ENCODE measurements around the gene ATP8A1.

Gene ATP8A1

GRCh38 chr4:42364266-42365053, 292.4 kb downstream of the ATP8A1 start:
- no peaks in the 10 kb centered on the region for H3K9me3 ChIP-seq (ENCODE audit: low read depth, low read length)
- H3K27ac ChIP-seq = no peak overlapping the region
- no peak overlapping the region for H3K9ac ChIP-seq (ENCODE audit: insufficient read length)
- no peaks in the 10 kb centered on the region for H3K36me3 ChIP-seq (ENCODE audit: insufficient read depth, low read length)
- no peak for TF ChIP-seq EZH2 (IDR thresholded peaks at IDR 0.05)
- TF ChIP-seq POLR2AphosphoS5 (IDR thresholded peaks at IDR 0.05; ENCODE audit: borderline replicate concordance, low read depth, low read length) = no peak
- no peak for TF ChIP-seq FOXP2 (optimal IDR thresholded peaks at IDR 0.05; ENCODE audit: control extremely low read depth, extremely low read length, insufficient read depth)
- DNase-seq (ENCODE audit: low read depth, low spot score) = no peak
- H3K4me3 ChIP-seq = no peak overlapping the region

- no peaks in the 10 kb centered on the region for H3K9me3 ChIP-seq (ENCODE audit: low read depth, low read length)
- no peak overlapping the region for H3K27ac ChIP-seq
- no peaks in the 10 kb centered on the region for H3K36me3 ChIP-seq (ENCODE audit: insufficient read depth, low read length)
Observed at GRCh38 chr4:42363614-42364013, 293.3 kb downstream of the ATP8A1 start.

GRCh38 chr4:42362591-42362990, 294.3 kb downstream of the ATP8A1 start:
- Histone ChIP-seq H3K36me3 (ENCODE audit: insufficient read depth, low read length) (no peaks in the 10 kb centered on the region), H3K9me3 (ENCODE audit: low read depth, low read length) (no peaks in the 10 kb centered on the region), H3K4me3 (no peak overlapping the region), H3K9ac (ENCODE audit: insufficient read length) (no peak overlapping the region), H3K27ac (no peak overlapping the region)
- no peak for TF ChIP-seq POLR2AphosphoS5 (IDR thresholded peaks at IDR 0.05; ENCODE audit: borderline replicate concordance, low read depth, low read length)
- TF ChIP-seq EZH2 (IDR thresholded peaks at IDR 0.05) = no peak
- TF ChIP-seq FOXP2 (optimal IDR thresholded peaks at IDR 0.05; ENCODE audit: control extremely low read depth, extremely low read length, insufficient read depth) = no peak
- no peak for DNase-seq (ENCODE audit: low read depth, low spot score)

More at GRCh38 chr4:42363614-42364013, 293.3 kb downstream of the ATP8A1 start:
- Histone ChIP-seq H3K4me3 (no peak overlapping the region), H3K9ac (ENCODE audit: insufficient read length) (no peak overlapping the region)
- DNase-seq (ENCODE audit: low read depth, low spot score) = no peak
- TF ChIP-seq FOXP2 (optimal IDR thresholded peaks at IDR 0.05; ENCODE audit: control extremely low read depth, extremely low read length, insufficient read depth) = no peak
- no peak for TF ChIP-seq POLR2AphosphoS5 (IDR thresholded peaks at IDR 0.05; ENCODE audit: borderline replicate concordance, low read depth, low read length)
- no peak for TF ChIP-seq EZH2 (IDR thresholded peaks at IDR 0.05)

GRCh38 chr4:42361456-42361855, 295.4 kb downstream of the ATP8A1 start:
- H3K4me3 ChIP-seq = no peak overlapping the region
- no peaks in the 10 kb centered on the region for H3K9me3 ChIP-seq (ENCODE audit: low read depth, low read length)
- TF ChIP-seq POLR2AphosphoS5 (IDR thresholded peaks at IDR 0.05; ENCODE audit: borderline replicate concordance, low read depth, low read length) (no peak), FOXP2 (optimal IDR thresholded peaks at IDR 0.05; ENCODE audit: control extremely low read depth, extremely low read length, insufficient read depth) (no peak), EZH2 (IDR thresholded peaks at IDR 0.05) (no peak)
- no peaks in the 10 kb centered on the region for H3K36me3 ChIP-seq (ENCODE audit: insufficient read depth, low read length)
- H3K9ac ChIP-seq (ENCODE audit: insufficient read length) = no peak overlapping the region
- no peak for DNase-seq (ENCODE audit: low read depth, low spot score)
- no peak overlapping the region for H3K27ac ChIP-seq

- Histone ChIP-seq H3K4me3 (no peak overlapping the region), H3K36me3 (ENCODE audit: insufficient read depth, low read length) (no peaks in the 10 kb centered on the region), H3K9ac (ENCODE audit: insufficient read length) (no peak overlapping the region), H3K9me3 (ENCODE audit: low read depth, low read length) (no peaks in the 10 kb centered on the region), H3K27ac (no peak overlapping the region)
- no peak for TF ChIP-seq FOXP2 (optimal IDR thresholded peaks at IDR 0.05; ENCODE audit: control extremely low read depth, extremely low read length, insufficient read depth)
- no peak for TF ChIP-seq POLR2AphosphoS5 (IDR thresholded peaks at IDR 0.05; ENCODE audit: borderline replicate concordance, low read depth, low read length)
- TF ChIP-seq EZH2 (IDR thresholded peaks at IDR 0.05) = no peak
- no peak for DNase-seq (ENCODE audit: low read depth, low spot score)
Observed at GRCh38 chr4:42360256-42360669, 296.6 kb downstream of the ATP8A1 start.

- no peak for DNase-seq (ENCODE audit: low read depth, low spot score)
- H3K4me3 ChIP-seq = no peak overlapping the region
- no peaks in the 10 kb centered on the region for H3K36me3 ChIP-seq (ENCODE audit: insufficient read depth, low read length)
- H3K9ac ChIP-seq (ENCODE audit: insufficient read length) = no peak overlapping the region
- TF ChIP-seq FOXP2 (optimal IDR thresholded peaks at IDR 0.05; ENCODE audit: control extremely low read depth, extremely low read length, insufficient read depth) (no peak), EZH2 (IDR thresholded peaks at IDR 0.05) (no peak), POLR2AphosphoS5 (IDR thresholded peaks at IDR 0.05; ENCODE audit: borderline replicate concordance, low read depth, low read length) (no peak)
- no peaks in the 10 kb centered on the region for H3K9me3 ChIP-seq (ENCODE audit: low read depth, low read length)
- H3K27ac ChIP-seq = no peak overlapping the region
Observed at GRCh38 chr4:42359711-42360110, 297.2 kb downstream of the ATP8A1 start.
